DND-41 (cell line): ENCODE measurements around the gene STRN3.
"Not testable (repeated sequence)": the region's sequence is repeated elsewhere in the genome, so short reads cannot be mapped to it uniquely, and the experiment has no call there.

Source experiments
- ATAC-seq: fragments of 200-7000 bp; cut with Tn5 transposase; 3 replicates; pipeline ENCODE4 v1.9.1; 2021; ENCODE audit warnings: low read depth; ENCODE audit not compliant: insufficient read depth
- DNase-seq: peaks from one replicate; pipeline ENCODE4 v3.0.0-alpha.2; 2020
- H2AFZ ChIP-seq: 2 replicates; pipeline ENCODE4 v1.6.0; 2012; ENCODE audit warnings: low read depth, low read length
- H3K27ac ChIP-seq: 2 replicates; pipeline ENCODE4 v1.5.1; 2012; ENCODE audit warnings: low read length, inconsistent platforms
- H3K27me3 ChIP-seq: fragments of 200-600 bp; sonication (generic); 2 replicates; pipeline ENCODE4 v1.6.0; 2012; ENCODE audit warnings: low read length, mild to moderate bottlenecking, inconsistent platforms; ENCODE audit not compliant: insufficient read depth, poor library complexity
- H3K36me3 ChIP-seq: 2 replicates; pipeline ENCODE4 v1.5.1; 2012; ENCODE audit warnings: low read length, inconsistent platforms; ENCODE audit not compliant: insufficient read depth
- H3K4me1 ChIP-seq: 2 replicates; pipeline ENCODE4 v1.5.1; 2012; ENCODE audit warnings: mild to moderate bottlenecking, low read length; ENCODE audit not compliant: insufficient read depth
- H3K4me2 ChIP-seq: 2 replicates; pipeline ENCODE4 v1.6.0; 2012; ENCODE audit warnings: mild to moderate bottlenecking, moderate library complexity, low read length, inconsistent platforms; ENCODE audit not compliant: insufficient read depth
- H3K4me3 ChIP-seq, 2 experiments: fragments of 200-600 bp in 1 of 2; shearing (Covaris generic) in 1 of 2; 2 replicates each; pipeline ENCODE4 v1.5.1; 2012 to 2016; ENCODE audit warnings: inconsistent platforms in 2 of 2, low read length in 2 of 2, mild to moderate bottlenecking in 2 of 2, low read depth in 1 of 2, moderate library complexity in 1 of 2
- H3K79me2 ChIP-seq: 2 replicates; pipeline ENCODE4 v1.6.0; 2012; ENCODE audit warnings: low read length, inconsistent platforms; ENCODE audit not compliant: insufficient read depth
- H3K9ac ChIP-seq: 2 replicates; pipeline ENCODE4 v1.6.0; 2012; ENCODE audit warnings: low read depth, mild to moderate bottlenecking, inconsistent platforms, low read length, moderate library complexity
- H3K9me3 ChIP-seq: 2 replicates; pipeline ENCODE4 v1.5.1; 2012; ENCODE audit warnings: low read length, moderate library complexity, mild to moderate bottlenecking, inconsistent platforms; ENCODE audit not compliant: insufficient read depth, severe bottlenecking
- H4K20me1 ChIP-seq: 2 replicates; pipeline ENCODE4 v1.6.0; 2012; ENCODE audit warnings: low read length; ENCODE audit not compliant: insufficient read depth
- EZH2 ChIP-seq: IDR thresholded peaks from 3 replicates; pipeline ENCODE4 v1.6.1; 2012; ENCODE audit warnings: borderline replicate concordance, low read depth, mild to moderate bottlenecking, moderate library complexity, low read length, inconsistent platforms; ENCODE audit not compliant: severe bottlenecking
- TF ChIP-seq, protein P1 (sequence below): IDR thresholded peaks from 2 replicates; pipeline ENCODE4 v1.5.1; 2012; ENCODE audit warnings: borderline replicate concordance, low read length, moderate library complexity, mild to moderate bottlenecking; ENCODE audit not compliant: poor library complexity, severe bottlenecking; ENCODE audit errors: extremely low read depth

Gene STRN3

GRCh38 chr14:31069343-31069742 lies 43.2 kb upstream of the STRN3 start:
- H3K36me3 ChIP-seq, result 0 out of 2 replicates have a peak, but pooled peaks cover 3% of the 10 kb centered on the region
- no peak overlapping the region for H3K4me3 ChIP-seq
- no peak overlapping the region for H3K4me2 ChIP-seq
- no peaks in the 10 kb centered on the region for H3K4me1 ChIP-seq
- no peak overlapping the region for H2AFZ ChIP-seq
- ATAC-seq (no peak), DNase-seq (no peak)
- H3K27ac ChIP-seq, result no peak overlapping the region
- H4K20me1 ChIP-seq, result no peaks in the 10 kb centered on the region
- H3K79me2 ChIP-seq, result no peaks in the 10 kb centered on the region
- H3K9me3 ChIP-seq, result no peaks in the 10 kb centered on the region
- H3K27me3 ChIP-seq, result no peaks in the 10 kb centered on the region
- TF ChIP-seq, protein P1, sequence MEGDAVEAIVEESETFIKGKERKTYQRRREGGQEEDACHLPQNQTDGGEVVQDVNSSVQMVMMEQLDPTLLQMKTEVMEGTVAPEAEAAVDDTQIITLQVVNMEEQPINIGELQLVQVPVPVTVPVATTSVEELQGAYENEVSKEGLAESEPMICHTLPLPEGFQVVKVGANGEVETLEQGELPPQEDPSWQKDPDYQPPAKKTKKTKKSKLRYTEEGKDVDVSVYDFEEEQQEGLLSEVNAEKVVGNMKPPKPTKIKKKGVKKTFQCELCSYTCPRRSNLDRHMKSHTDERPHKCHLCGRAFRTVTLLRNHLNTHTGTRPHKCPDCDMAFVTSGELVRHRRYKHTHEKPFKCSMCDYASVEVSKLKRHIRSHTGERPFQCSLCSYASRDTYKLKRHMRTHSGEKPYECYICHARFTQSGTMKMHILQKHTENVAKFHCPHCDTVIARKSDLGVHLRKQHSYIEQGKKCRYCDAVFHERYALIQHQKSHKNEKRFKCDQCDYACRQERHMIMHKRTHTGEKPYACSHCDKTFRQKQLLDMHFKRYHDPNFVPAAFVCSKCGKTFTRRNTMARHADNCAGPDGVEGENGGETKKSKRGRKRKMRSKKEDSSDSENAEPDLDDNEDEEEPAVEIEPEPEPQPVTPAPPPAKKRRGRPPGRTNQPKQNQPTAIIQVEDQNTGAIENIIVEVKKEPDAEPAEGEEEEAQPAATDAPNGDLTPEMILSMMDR, result no peak
- TF ChIP-seq EZH2, result no peak
- H3K9ac ChIP-seq, result no peak overlapping the region

DNA sequence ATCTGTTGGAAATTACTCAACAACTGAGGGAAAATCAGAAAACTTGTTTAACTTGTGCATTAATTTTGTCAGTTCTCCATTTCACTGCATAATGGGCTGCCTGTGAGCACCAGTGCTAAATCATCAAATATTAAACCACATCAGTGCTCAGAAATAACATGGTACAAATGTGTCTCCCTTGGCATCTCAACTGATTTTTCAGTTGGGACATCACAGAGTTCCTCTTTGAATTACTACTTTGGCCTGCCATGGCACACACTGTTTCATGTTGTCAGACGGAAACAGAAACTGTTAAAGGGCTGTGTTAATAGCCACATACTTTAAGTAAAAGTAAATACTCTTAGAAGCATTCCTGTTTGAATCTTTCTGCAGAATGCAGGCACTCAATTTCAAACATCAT lies 42.1 kb upstream of the STRN3 start:
- no peaks in the 10 kb centered on the region for H3K79me2 ChIP-seq
- H3K27me3 ChIP-seq, result no peaks in the 10 kb centered on the region
- H3K4me3 ChIP-seq, result no peak overlapping the region
- TF ChIP-seq, protein P1, result no peak
- no peak for TF ChIP-seq EZH2
- no peaks in the 10 kb centered on the region for H3K9me3 ChIP-seq
- H4K20me1 ChIP-seq, result no peaks in the 10 kb centered on the region
- no peak for DNase-seq
- H3K36me3 ChIP-seq, result 0 out of 2 replicates have a peak, but pooled peaks cover 3% of the 10 kb centered on the region
- no peak overlapping the region for H3K9ac ChIP-seq
- no peaks in the 10 kb centered on the region for H3K4me1 ChIP-seq
- ATAC-seq, result no peak
- H3K4me2 ChIP-seq, result no peak overlapping the region
- H2AFZ ChIP-seq, result no peak overlapping the region
- no peak overlapping the region for H3K27ac ChIP-seq

- not testable (repeated sequence) for H3K36me3 ChIP-seq, H3K79me2 ChIP-seq, H3K4me2 ChIP-seq, H3K27ac ChIP-seq, H3K9ac ChIP-seq, H4K20me1 ChIP-seq, H3K27me3 ChIP-seq, H3K4me3 ChIP-seq, H3K4me1 ChIP-seq, ATAC-seq, H3K9me3 ChIP-seq, DNase-seq, H2AFZ ChIP-seq
These were observed 36.7 kb upstream of the STRN3 start for GRCh38 chr14:31062908-31063307.

GRCh38 chr14:31060253-31060875 lies 34.2 kb upstream of the STRN3 start:
- H3K4me2 ChIP-seq, result no peak overlapping the region
- H2AFZ ChIP-seq, result no peak overlapping the region
- TF ChIP-seq EZH2, result no peak
- TF ChIP-seq, protein P1, result no peak

More at GRCh38 chr14:31060253-31060875, 34.2 kb upstream of the STRN3 start:
- no peak overlapping the region for H3K9ac ChIP-seq
- no peaks in the 10 kb centered on the region for H3K79me2 ChIP-seq
- ATAC-seq (no peak), DNase-seq (no peak)
- no peaks in the 10 kb centered on the region for H4K20me1 ChIP-seq
- no peaks in the 10 kb centered on the region for H3K9me3 ChIP-seq
- H3K27ac ChIP-seq, result no peak overlapping the region
- H3K4me1 ChIP-seq, result no peaks in the 10 kb centered on the region
- no peaks in the 10 kb centered on the region for H3K27me3 ChIP-seq
- no peaks in the 10 kb centered on the region for H3K36me3 ChIP-seq
- H3K4me3 ChIP-seq, result no peak overlapping the region
